ENCODE measurements around the gene PRKG1.

GRCh38 chr10:51272555-51272954 is 198.3 kb downstream of the PRKG1 start:
- TF ChIP-seq EZH2 (IDR thresholded peaks at IDR 0.05; ENCODE audit: low read depth, unreplicated experiment) (no peak), POLR2AphosphoS5 (IDR thresholded peaks at IDR 0.05; ENCODE audit: low read depth) (no peak)

Measured in GM23338 (cell line).